ENCODE measurements around the gene NUAK1.

Gene NUAK1

DNA sequence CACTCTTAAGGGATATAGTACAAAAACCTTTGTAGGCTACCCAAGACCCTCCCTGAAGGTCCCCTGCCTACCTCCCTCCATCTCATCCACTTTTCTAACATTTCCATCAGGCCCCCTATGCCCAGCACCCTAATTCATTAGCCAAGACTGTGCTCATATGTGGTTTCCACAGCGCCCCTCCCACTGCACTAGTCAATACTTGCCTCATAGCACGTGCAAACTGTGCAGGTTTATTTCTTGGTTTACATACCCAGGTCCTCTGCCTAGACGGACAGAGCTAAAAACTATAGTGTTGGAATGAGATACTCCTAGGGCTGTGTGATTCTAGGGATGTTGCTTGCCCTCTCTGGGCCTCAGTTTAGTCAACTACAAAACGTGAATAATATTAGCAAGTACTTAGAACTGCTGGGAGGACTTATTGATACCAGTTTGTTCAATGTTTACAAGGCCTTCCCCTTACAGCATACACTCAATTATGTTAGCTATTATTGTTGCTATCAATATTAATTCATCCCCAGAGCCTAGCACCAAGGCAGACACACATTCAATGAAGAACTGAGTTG lies 50.4 kb downstream of the NUAK1 start:
- no peak for FAIRE-seq

DNA sequence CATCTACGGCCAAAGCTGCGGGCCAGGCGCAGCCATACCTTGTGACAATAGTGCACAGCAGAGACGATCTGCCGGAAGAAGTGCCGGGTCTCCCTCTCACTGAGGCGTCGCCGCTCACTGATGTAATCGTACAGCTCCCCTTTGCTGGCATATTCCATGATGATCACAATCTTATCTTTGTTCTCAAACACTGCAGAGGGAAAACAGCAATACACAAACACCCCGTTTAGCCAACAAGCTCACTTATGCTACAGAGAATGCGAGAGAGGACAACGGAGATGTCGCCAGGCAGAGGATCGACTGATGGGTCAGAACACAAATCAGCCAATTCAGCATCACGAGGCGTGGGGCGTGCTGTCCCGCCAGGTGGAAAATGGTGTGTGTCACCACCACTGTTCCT lies 52.1 kb downstream of the NUAK1 start:
- no peak for FAIRE-seq
- DNase-seq (ENCODE audit: insufficient read length, low spot score), result no peak

More for the DNA sequence above, 50.4 kb downstream of the NUAK1 start:
- DNase-seq (ENCODE audit: insufficient read length, low spot score), result no peak

DNA sequence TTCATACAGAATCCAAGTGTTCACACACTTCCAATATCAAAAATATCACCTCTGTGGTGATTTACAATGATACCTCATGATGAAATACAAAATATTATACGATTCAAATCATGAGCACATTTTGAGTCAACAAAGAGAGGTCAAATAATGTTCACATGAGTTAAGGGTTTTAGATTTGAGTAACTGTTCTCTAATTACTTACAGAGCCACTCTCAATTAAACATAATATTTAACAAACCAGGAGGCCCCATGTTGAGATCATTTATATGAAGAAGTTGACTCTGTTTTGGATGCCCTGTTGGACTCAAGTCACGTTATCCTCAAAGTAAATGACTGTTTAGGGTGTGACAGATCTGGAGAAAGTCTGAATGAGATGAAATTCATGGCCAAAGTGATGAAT lies 53.5 kb downstream of the NUAK1 start:
- no peak for FAIRE-seq
- DNase-seq (ENCODE audit: insufficient read length, low spot score), result no peak

DNA sequence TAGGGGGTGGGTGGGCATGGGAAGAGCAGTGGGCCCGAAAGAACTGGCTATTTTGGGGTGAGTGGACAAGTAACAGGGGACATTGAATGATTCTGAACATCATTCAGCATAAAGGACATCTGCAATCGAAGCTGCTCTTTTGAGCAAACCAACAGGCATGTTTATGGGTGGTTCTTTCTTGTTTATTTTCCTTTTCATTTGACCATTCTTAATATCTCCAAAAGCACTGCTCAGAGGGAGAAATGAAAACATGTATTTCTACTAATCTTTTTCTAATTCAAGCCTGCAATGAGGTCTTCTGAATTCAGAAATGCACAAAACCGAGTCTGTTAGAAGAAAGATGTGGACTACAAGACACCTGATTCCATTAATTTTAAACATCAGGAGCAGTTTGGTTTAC lies 54.0 kb downstream of the NUAK1 start:
- FAIRE-seq (no peak), DNase-seq (ENCODE audit: insufficient read length, low spot score) (no peak)

DNA sequence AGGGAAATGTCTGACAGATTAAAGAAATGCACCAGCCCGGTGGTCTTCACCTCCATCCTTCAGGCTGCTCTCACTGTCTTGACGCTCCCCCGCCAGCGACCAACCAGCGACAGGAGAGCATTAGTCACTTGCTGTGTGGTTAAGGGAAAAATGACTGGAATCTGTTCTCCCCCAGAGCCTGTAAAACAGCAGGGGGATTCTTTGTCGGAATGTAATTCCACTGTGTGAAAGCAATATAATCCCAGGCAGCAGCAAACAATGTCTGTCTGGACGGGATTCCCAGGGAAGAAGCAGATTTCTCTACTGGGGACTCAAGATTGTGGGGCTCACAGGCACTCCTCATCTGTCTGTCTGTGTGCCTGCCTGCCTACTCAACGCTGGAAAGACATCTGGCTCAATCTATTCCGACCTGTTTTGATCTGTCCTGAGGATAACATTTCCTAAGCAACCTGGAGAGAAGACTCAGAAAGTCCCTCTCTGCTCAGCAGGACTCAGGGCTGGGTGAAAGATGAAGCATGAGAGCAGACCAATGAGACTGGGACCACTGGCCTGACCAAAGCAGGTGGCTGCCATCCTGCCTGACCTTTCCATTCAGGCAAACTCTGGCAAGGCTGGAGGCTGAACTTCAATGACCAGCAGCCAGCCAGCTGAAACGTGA lies 54.6 kb downstream of the NUAK1 start:
- DNase-seq (ENCODE audit: insufficient read length, low spot score), result no peak

DNA sequence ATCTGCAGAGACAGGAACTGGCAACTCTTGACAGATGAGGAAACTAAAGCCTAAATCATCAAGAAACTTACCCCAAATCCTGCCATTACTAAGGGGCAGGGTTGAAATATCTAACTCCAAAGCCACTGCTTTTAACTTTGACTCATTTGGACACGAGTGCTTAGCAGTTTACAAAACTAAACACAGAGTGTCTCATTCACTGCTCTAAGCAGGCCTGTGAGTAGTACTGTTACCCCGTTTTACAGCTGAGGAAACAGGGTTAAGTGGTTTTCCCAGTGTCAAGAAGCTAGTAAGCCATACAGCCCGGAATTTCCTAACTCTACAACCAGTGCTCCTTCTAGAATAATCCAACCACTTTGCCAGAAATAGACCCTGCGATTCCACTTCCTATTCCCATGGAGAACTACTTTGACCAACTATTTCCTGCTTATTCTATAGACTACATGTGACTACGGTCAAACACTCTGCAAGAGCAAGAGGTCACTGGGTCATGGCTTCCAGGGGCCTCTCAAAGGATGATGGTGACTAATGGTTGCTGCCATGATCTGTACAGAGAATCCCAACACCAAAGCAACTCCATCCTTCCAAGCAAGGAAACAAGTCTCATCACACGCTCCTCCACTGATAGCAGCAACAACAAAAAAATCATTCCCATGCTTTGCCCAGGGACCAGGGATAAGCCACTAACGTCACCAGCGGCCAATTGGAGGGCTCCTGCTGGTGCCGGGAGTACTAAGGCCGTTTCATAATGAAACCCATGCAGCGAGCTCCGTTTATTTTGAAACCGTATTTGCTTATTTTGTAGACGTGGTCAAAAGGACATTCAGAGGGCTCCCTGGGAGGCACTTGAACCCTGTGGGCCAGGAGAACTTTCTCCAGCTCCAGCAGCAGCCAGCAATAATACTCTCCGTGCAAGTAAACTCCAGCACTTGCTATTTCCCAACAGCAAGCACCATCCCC lies 56.3 kb downstream of the NUAK1 start:
- DNase-seq (ENCODE audit: insufficient read length, low spot score) (no peak), FAIRE-seq (no peak)

More for the DNA sequence above, 54.6 kb downstream of the NUAK1 start:
- no peak for FAIRE-seq

DNA sequence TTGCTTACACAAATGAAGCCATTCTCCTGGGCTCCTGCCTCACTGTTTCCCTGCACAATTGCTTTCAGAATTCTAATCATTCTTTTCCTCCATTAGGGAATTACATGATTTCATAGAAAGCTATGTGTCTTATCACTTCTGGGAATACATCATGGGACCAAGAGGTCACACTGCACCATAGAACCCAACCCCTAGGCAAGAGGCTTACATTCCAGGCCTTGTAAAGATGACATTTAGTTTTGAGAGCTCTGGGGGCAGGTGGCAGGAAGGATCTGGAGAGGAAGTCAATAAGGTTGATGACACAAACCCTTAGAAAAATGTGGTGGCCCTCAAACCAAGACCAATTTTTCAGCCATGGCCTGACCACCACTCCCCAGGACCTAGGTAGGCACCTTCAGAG lies 57.1 kb downstream of the NUAK1 start:
- FAIRE-seq (no peak), DNase-seq (ENCODE audit: insufficient read length, low spot score) (no peak)

DNA sequence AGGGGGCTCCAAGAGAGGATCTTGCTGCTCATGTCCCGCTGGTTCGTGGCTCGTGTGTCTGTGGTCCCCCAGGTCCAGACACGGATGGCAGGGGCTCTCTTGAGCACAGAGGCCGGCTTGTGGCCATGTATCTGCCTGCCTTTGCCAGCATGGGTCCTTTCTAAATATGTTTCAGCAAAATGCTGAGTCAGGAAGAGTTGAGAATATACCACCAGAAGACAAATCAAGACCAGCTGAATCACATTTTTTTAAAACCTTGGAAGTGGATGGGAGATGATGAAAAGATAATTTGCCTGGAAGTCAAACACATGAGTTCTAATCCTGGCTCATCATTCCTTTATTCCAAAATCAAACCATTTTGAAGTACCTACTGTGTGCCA lies 58.0 kb downstream of the NUAK1 start:
- FAIRE-seq (no peak), DNase-seq (ENCODE audit: insufficient read length, low spot score) (no peak)

DNA sequence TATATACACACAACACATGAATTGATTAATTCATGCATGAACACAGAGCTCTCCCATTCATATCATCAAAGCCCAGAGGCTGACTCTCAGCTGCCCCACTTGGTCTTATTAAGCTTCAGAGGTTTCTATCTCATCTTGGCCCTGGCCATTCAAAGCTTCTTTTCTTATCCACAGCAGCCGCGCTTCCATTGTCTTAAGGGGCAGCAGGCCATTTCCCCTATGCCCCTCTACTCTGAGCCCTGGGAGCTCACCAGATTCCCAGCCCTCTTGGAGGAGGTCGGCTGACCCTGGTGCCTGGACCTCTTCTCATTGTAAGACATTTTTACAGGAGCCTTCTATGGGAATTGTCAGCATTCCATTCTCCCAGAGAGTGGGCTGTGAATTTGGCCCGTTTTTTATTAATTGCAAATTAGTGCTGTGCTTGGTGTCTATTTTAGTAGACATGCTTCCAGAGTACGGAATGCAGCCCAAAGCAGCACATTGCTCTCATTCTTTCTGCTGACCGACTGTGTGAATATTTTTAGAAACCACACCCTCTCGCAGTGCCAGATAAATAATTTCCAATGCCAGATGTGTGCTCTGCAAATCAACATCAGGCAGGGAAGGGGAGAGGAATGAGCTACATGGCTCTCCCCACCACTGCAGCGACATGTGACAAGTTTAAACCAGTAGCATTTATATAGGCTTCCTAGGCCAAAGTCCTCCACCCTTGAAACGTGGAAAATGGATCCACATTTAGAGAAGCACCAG lies 58.5 kb downstream of the NUAK1 start:
- DNase-seq (ENCODE audit: insufficient read length, low spot score) (no peak), FAIRE-seq (no peak)

DNA sequence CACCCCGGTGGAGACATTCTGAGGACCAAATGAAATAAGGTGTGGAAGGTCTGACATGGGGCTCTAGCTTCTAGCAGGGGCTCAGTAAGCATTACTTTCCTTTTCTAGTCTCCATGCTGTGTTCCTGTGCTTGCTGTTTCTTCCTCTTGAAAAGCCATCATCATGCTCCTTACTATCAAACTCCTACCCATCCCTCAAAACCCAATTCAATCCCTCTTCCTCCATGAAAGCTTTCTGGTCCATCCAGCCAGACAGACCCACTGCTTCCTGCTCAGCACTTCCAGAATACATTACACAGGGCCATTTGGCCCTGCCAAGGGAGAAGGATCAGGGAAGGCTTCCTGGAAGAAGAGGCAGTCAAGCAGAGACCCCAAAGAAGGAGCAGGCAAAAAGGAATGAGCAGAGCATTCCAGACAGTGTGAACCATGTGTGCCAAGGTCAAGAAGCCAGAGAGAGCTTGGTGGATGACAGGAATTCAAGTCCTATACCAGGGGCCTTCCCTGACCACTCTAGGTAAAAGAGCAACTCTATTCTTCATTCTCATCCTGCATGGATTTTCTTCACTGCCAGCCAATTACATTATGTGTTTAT lies 59.5 kb downstream of the NUAK1 start:
- no peak for FAIRE-seq

DNA sequence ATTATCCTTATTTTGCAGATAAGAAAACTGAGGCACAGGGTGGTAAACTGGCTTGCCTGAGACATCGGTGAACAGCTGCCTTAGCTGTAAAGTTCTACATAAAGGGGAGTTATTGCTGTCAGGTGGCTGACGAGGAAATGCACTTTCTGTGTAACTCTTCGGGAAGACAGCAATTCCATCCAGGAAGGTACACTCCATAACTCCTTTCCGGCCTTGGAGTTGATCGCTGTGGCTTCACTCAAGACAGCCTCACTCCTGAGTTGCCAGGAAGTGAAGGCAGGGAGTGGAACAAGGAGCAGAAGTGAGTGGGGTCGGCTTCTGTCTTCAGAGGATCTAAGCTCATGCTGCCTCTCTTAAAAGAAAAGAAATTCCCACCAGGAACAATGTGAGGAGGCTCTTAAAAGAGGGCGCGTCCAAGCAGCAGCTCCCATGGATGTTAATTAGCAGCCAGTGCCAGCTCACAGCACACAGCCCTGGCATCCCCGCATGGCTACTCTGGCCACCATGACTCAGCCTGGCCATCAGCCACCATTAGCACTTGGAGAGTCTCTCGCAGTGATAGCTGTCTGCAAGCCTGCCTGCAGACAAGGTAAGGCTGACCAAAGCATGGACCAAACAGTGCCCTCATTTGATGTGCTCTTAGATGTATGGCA lies 60.3 kb downstream of the NUAK1 start:
- no peak for FAIRE-seq
- DNase-seq (ENCODE audit: insufficient read length, low spot score), result no peak

More for the DNA sequence above, 59.5 kb downstream of the NUAK1 start:
- DNase-seq (ENCODE audit: insufficient read length, low spot score), result no peak

DNA sequence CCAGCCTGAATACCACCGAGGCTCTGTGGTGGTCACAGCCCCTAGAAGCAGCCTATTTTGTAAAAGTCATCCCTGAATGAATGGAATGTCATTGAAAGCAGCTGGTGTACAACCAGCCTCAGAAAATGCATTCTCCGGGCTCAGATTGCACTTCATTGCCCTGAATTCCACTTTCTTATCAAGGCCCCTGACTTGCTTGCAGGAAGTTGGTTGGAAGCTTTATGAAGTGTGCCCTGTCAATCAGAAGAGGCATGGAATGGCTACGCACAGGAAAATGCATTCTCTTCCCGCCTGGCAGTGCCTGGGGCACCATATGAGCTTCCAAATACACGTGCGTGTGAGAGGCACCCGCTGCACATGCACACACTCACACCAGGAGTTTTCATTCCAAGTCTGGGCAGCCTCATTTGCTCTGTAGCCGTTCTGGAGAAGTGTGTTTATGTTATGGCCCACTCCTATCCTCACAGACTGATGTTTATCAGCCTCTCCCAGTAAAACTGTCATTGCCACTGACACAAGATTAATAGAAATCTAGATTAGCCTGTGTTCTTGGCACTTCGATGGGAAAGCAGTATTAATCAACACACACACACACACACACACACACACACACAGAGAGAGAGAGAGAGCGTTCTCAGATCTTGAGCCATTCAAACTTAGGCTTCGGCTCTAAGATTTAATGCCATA lies 63.9 kb downstream of the NUAK1 start:
- DNase-seq (ENCODE audit: insufficient read length, low spot score), result no peak
- no peak for FAIRE-seq

DNA sequence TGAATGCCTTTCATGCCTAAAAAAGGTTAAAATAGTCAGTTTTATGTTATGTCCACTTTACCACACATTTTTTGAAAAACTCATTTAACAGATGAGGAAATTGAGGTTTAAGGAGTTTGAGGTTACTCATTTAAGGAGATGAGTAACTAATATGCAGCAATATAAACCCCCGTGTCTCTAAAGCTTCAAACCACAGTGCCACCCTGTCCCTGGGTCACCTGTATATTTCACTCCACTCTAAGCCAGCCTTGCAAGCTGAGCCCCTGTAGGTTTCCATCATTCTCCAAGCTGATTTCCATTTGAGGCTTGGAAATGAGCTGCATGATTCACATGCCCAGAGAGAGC lies 64.4 kb downstream of the NUAK1 start:
- no peak for FAIRE-seq
- no peak for DNase-seq (ENCODE audit: insufficient read length, low spot score)

DNA sequence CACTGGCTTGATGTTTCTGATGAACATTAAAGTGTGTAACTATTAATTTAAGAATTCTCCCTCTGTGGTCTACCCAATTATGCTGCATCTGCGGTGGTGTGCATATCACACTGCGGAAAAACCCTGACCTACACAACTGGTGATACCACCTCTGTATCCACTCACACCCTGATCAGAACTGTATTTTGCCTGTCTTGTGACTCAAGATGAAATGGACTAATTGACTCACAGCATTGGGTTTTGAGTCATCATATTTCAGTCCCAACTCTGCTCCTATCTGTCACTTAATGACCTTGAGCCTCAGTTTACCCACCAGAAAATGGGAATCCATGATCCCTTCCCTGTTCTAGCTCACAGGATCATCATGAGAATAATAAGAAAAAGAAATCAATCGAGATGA lies 65.6 kb downstream of the NUAK1 start:
- no peak for DNase-seq (ENCODE audit: insufficient read length, low spot score)
- no peak for FAIRE-seq

DNA sequence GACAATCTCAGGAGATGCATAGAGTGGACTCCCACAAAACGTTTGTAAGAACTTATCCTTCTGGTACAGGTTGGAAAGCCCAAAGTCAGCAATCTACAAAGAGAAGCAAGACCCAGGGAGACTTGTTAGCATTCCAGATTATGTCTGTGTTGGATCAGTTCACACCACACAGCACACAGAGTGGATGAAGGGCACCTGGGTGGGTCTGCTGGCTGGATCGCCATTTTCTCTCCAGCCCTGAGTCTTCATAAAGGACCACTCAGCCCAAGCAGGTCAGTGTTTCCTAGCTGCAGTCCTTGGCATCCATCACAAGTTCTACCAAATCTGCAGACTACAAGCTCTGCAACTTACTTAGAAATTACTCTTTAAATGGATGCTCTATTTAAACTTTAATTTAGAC lies 66.0 kb downstream of the NUAK1 start:
- FAIRE-seq (no peak), DNase-seq (ENCODE audit: insufficient read length, low spot score) (no peak)

DNA sequence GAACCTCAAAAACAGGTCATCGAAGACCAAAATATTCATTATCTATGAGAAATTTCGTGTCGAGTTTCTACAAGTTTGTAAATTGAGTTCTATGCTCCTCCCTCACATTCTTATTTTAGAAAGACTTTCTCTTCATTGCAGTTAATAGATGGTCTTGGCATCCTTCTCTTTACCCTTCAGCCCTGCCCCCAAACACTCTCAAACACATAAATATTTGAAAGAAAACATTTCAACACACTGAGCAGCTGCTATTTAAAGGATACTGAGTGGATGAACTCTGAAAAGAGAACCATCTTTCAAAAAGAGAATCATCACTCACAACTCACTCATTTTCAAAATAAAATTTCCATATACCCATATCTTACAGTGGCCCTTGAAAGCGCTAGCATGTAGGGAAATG lies 67.1 kb downstream of the NUAK1 start:
- no peak for FAIRE-seq
- no peak for DNase-seq (ENCODE audit: insufficient read length, low spot score)

DNA sequence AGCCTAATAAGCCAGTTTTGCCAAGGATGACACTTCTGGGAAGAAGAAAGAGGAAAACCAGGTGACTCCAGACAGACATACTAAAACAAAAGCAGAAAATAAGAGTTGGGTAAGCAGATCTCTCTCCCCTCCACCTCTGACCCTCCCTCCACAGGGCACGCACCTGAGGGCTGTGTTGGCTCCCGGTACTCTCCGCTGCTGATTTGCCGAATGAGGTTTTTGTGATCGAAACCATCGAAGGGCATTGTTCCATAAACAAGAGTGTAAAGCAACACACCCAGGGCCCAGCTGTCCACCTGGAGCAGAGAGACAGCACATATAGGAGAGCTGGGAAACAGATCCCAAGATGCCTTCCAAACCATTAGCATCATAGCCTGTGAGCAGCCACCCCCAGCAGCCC lies 68.1 kb downstream of the NUAK1 start:
- DNase-seq (ENCODE audit: insufficient read length, low spot score) (no peak), FAIRE-seq (no peak)

DNA sequence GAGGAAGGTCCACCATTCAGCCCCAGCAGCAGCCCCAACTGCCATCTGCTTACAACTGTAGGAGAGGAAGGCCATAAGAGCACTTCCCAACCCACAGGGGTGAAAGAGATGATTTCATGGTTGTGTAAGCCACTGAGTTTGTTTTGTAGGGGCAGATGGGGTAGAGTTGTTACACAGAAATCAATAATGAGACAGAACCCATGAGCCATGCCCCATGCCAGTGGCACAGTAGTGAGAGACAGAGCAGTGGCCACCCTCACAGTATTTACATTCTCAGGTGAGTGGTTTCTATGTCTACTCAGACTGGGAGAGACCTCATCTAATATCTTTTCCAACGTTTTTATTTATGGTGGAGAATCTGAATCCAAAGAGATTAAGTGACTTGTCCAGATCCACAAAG lies 68.6 kb downstream of the NUAK1 start:
- DNase-seq (ENCODE audit: insufficient read length, low spot score) (no peak), FAIRE-seq (no peak)

DNA sequence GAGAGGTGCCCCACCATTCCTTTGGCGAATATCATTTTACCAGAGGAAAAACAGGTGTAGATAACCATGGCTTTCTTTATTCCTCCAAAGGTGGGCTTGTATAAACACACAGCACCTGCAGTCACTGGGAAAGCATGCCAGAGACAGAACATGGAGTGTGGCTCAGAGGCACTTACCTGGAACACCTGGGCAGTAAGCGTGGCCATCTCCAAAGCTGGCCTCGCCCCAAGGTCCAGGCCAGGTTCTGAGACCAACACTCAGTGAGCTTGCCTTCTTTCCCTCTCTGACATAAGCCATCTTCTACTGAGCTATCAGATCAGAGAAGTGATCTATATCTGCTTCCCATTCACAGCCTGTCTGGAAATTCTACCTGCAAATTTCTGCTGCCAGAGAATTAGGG lies 70.5 kb downstream of the NUAK1 start:
- DNase-seq (ENCODE audit: insufficient read length, low spot score), result no peak
- FAIRE-seq, result no peak
